ENCODE data around the gene TXNDC17. TPM values are rescaled to one million over a fixed set of nuclear protein-coding genes. Genes with fewer than 3 reads are reported as not detected.

The TXNDC17 gene
- total and polyA plus RNA-seq, 2 of the 13 experiments (the other 11 are each of a cell fraction or from before 2014, with no cell fraction given) = 188 to 266 TPM

- TF ChIP-seq ZNF225 (CRISPR knock-in tag; IDR thresholded peaks at IDR 0.05) (no peak), KDM2A (CRISPR knock-in tag; IDR thresholded peaks at IDR 0.05; ENCODE audit: borderline replicate concordance, low read depth) (no peak), TFE3 (CRISPR knock-in tag; IDR thresholded peaks at IDR 0.05) (no peak), CEBPB (IDR thresholded peaks at IDR 0.05; ENCODE audit: borderline replicate concordance, low read depth, low read length) (no peak), ZNF501 (CRISPR knock-in tag; IDR thresholded peaks at IDR 0.05) (0 out of 2 replicates have a peak, but pooled peaks have one; percentile 5)
These were observed 25.7 kb downstream of the TXNDC17 start (continued) for GRCh38 chr17:6666557-6666956.

DNA sequence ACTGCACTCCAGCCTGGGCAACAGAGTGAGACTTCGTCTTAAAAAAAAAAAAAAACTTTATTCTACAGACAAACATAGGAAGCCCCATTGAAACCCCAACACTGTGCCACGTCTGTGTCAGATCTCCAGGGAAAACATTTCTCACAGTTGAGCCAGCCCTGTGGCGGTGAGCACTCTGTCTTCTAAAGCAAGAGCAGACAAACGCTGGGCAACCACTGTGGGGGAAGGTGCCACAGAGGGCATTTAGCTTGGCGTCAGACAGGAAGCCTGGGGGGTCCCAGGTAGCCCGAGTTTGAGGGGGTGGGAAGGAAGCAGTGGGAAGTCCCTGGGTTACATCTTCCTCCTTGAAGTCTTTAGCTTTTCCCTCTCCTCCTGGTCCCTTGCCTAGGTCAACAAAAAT lies 26.7 kb downstream of the TXNDC17 start:
- peaks cover 51% of the 10 kb centered on the region for H3K4me1 ChIP-seq (ENCODE audit: insufficient read depth, low read length)
- intact Hi-C loops (cut with micrococcal nuclease; ENCODE audit: unreplicated experiment) (loop anchor here (2.0 kb wide), 2 partner anchors 15 to 175 kb away; no protein-coding TSS in a partner anchor), in situ Hi-C loops (cut with HindIII; ENCODE audit: extremely low pct_ligation_motif_present, low pct_unique_long_range_greater_than_20kb) (loop anchor here (5.0 to 10.0 kb wide), 3 partner anchors 45 to 347 kb away; partner anchors contain the start of genes RNASEK, SLC13A5 and TEKT1)
- no peak overlapping the region for H3K9ac ChIP-seq (ENCODE audit: insufficient read depth, low read depth, low read length)
- no peaks in the 10 kb centered on the region for H3K79me2 ChIP-seq (ENCODE audit: insufficient read depth, low read length)
- ChIA-PET CTCF (ENCODE audit: low intra/inter-chr PET ratio, low total read pairs) (interaction anchor here (0.5 kb wide), 1 partner anchor 243 kb away, joined by 3 read pairs; no protein-coding TSS in a partner anchor), POLR2A (interaction anchor here (1.6 to 4.3 kb wide), 4 partner anchors 9 to 45 kb away, joined by 4 to 33 read pairs (median 22); partner anchors contain the start of gene SLC13A5)
- no TSS peak for BruUV-seq (replicated peaks)
- 96% methylated on average over 5 of the region's 6 CpGs for WGBS (ENCODE audit: low lambda C conversion rate)
- no peak for DNase-seq (ENCODE audit: low spot score)
- H4K20me1 ChIP-seq (ENCODE audit: insufficient read depth, low read length) = no peaks in the 10 kb centered on the region
- no peaks in the 10 kb centered on the region for H3K36me3 ChIP-seq (replicated peaks in 1 of 2; ENCODE audit: control insufficient read depth in 1 of 2, insufficient read depth in 2 of 2, low read length in 2 of 2)
- H3K27ac ChIP-seq (ENCODE audit: extremely low read length, insufficient read depth, low read length) = no peak overlapping the region
- no peaks in the 10 kb centered on the region for H3K9me3 ChIP-seq (ENCODE audit: low read length)
- no peak for FAIRE-seq
- H3K27me3 ChIP-seq (ENCODE audit: control insufficient read depth in 1 of 2, insufficient read depth in 2 of 2, low read length in 2 of 2) = no peaks in the 10 kb centered on the region
- no peak overlapping the region for H2AFZ ChIP-seq (ENCODE audit: low read length)
- ATAC-seq = no peak
- no peak overlapping the region for H3K4me3 ChIP-seq (replicated peaks in 1 of 3; ENCODE audit: insufficient read depth in 1 of 3, low read depth in 2 of 3, low read length in 3 of 3)
- H3K4me2 ChIP-seq (ENCODE audit: low read depth, low read length) = no peak overlapping the region
- TF ChIP-seq ZBTB20 (CRISPR knock-in tag; IDR thresholded peaks at IDR 0.05; ENCODE audit: borderline replicate concordance, low read depth) (no peak), HOXA9 (CRISPR knock-in tag; IDR thresholded peaks at IDR 0.05; ENCODE audit: borderline replicate concordance) (no peak), TIGD3 (CRISPR knock-in tag; IDR thresholded peaks at IDR 0.05; ENCODE audit: borderline replicate concordance) (no peak), HNF4G (IDR thresholded peaks at IDR 0.05; ENCODE audit: borderline replicate concordance, low read depth, low read length) (no peak), HNF4G (CRISPR knock-in tag; IDR thresholded peaks at IDR 0.05; ENCODE audit: borderline replicate concordance, low read depth) (no peak), ARID4A (CRISPR knock-in tag; IDR thresholded peaks at IDR 0.05; ENCODE audit: borderline replicate concordance) (no peak), PHF5A (CRISPR knock-in tag; IDR thresholded peaks at IDR 0.05; ENCODE audit: low read depth, unreplicated experiment) (no peak), ZMYM2 (CRISPR knock-in tag; IDR thresholded peaks at IDR 0.05) (no peak)

Measured in HepG2 (cell line).